Mucosa of descending colon (tissue), 3 donors: ENCODE data around the gene ATP8B4. TPM values are rescaled to one million over a fixed set of nuclear protein-coding genes. Genes with fewer than 3 reads are reported as not detected.
A peak's percentile ranks its signal among the peaks of the same experiment; 100 is the strongest.

ENCODE experiments used
- ATAC-seq: fragments of 200-7000 bp; cut with Tn5 transposase; one replicate; pipeline ENCODE4 v1.9.1; 2020; ENCODE audit warnings: mild to moderate bottlenecking, moderate library complexity
- DNase-seq, 3 donors: peaks; one replicate each; pipeline ENCODE4 v3.0.0-alpha.2; 2020
- H3K36me3 ChIP-seq: fragments of 200-600 bp; one replicate; pipeline ENCODE4 v1.8.0; 2021; ENCODE audit warnings: low read depth, mild to moderate bottlenecking
- H3K4me1 ChIP-seq: fragments of 200-600 bp; one replicate; pipeline ENCODE4 v1.8.0; 2021; ENCODE audit warnings: low read depth, mild to moderate bottlenecking
- H3K4me3 ChIP-seq: fragments of 200-600 bp; one replicate; pipeline ENCODE4 v1.8.0; 2021; ENCODE audit warnings: mild to moderate bottlenecking
- H3K9me3 ChIP-seq: fragments of 200-600 bp; one replicate; pipeline ENCODE4 v1.8.0; 2021; ENCODE audit warnings: mild to moderate bottlenecking
- intact Hi-C, 2 donors: fragments of 100-400 bp; cut with DNase I in 1 of 2; cut with micrococcal nuclease in 1 of 2; formaldehyde crosslinking; loops; one replicate each; pipeline versions ENCODE4 v1.11.0 to v1.11.1; 2022; cut with DNase I, micrococcal nuclease
- total RNA-seq, 3 donors: library from RNA; stranded (reverse); fragmentation: NEBNext Ultra II Directional in 2 of 3; extraction: Animal tissue kit (Norgen Biotek cat#: 25700) in 2 of 3; gene quantifications; one replicate each; pipeline versions ENCODE4 v1.2.1 to v1.2.4, GENCODE V29; 2021 to 2023
- TF ChIP-seq, protein P1 (sequence below): fragments of 200-600 bp; IDR thresholded peaks from one replicate; pipeline ENCODE4 v1.8.0; 2022; ENCODE audit warnings: antibody characterized with exemption, mild to moderate bottlenecking
- donor health status: DM: no; HTN: no; CAD: no; lungs with moderate emphysema.
- donor health status: DM: no; HTN: no; CAD: no.
- donor health status: DM: no; HTN: yes; CAD: no.

The ATP8B4 gene
- total RNA-seq, 3 donors from 2014 or later, result 4.7 to 8.9 (median 7.4) TPM

DNA sequence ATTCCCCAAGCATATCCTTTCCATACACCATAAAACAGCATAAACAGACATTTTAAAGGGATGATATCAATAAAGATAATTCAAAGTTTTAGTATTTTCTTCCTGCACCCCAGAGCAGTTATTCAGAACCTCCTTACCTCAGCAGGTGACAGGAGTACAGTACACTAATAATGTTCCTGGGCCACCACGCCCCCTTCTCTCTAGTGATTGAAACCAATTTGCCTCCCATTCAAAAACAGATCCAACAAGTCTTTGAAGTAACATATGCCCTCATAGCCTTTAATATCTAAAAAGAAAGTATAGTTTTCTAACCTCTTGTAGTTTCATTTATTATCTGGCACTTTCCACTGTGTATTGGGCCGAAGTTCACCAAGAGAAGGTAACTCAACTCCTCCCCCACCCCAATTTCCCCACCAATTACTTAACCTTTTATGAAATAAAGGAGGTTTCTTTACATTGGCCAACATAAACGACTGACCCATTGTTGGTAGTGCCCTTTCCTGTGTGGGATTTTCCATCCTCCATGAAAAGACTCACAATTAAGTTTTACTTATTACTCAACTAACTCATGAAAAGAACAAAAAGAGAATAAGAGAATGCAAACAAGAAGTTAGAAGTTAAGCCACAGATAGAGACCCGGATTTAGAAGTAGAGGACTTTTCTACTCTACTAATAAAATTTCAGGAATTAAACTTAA is 5.0 kb upstream of the ATP8B4 start:
- Histone ChIP-seq H3K4me3 (no peak overlapping the region), H3K4me1 (no peaks in the 10 kb centered on the region), H3K9me3 (peaks cover 7% of the 10 kb centered on the region), H3K36me3 (no peaks in the 10 kb centered on the region)
- TF ChIP-seq, protein P1, sequence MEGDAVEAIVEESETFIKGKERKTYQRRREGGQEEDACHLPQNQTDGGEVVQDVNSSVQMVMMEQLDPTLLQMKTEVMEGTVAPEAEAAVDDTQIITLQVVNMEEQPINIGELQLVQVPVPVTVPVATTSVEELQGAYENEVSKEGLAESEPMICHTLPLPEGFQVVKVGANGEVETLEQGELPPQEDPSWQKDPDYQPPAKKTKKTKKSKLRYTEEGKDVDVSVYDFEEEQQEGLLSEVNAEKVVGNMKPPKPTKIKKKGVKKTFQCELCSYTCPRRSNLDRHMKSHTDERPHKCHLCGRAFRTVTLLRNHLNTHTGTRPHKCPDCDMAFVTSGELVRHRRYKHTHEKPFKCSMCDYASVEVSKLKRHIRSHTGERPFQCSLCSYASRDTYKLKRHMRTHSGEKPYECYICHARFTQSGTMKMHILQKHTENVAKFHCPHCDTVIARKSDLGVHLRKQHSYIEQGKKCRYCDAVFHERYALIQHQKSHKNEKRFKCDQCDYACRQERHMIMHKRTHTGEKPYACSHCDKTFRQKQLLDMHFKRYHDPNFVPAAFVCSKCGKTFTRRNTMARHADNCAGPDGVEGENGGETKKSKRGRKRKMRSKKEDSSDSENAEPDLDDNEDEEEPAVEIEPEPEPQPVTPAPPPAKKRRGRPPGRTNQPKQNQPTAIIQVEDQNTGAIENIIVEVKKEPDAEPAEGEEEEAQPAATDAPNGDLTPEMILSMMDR, result no peak
- ATAC-seq (no peak), DNase-seq (no peak)
- intact Hi-C loops, result no loop called here

DNA sequence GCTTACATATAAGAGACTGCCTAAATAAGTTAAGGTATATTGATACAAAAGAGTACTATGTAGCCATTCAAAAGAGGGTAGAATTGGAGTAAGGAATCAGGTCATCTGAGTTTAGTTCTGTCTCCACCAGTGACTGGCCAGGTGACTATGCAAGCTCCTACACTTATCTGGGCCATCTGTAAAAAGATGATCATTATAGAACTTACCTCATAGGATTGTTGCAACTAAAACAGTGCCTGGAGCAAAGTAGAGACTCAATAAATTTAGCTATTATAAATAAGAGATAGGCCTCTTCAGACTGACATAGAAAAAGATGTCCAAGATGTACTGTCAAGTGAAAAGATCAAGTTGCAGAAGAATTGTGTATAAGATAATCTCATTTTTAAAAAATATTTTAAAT is 1.7 kb upstream of the ATP8B4 start:
- intact Hi-C loops, result no loop called here
- no peak for DNase-seq
- ATAC-seq, result no peak
- TF ChIP-seq, protein P1, result no peak
- Histone ChIP-seq H3K4me1 (no peaks in the 10 kb centered on the region), H3K36me3 (no peaks in the 10 kb centered on the region), H3K4me3 (no peak overlapping the region), H3K9me3 (peaks cover 7% of the 10 kb centered on the region)

DNA sequence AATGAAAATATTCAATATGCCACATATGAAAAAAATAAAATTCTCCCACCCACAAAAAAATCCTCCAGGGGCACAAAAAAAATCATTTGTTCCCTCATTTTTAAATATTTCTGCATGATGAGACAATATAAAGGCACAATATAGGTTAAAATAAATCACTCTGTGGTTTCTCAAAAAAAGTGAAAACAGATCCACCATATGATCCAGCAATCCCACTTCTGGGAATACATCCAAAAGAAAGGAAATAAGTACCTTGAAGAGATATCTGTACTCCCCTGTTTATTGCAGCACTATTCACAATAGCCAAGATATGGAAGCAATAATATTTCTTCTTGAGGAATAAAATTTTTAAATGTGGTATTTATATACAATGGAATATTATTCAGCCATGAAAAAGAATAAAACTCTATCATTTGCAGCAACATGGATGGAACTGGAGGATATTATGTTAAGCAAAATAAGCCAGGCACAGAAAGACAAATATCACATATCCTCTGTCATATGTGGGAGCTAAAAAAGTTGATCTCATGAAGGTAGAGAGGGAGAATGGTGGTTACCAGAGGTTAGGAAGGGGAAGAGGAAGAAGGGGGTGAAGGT is 1.5 kb downstream of the ATP8B4 start:
- Histone ChIP-seq H3K4me3 (no peak overlapping the region), H3K36me3 (no peaks in the 10 kb centered on the region), H3K9me3 (no peaks in the 10 kb centered on the region), H3K4me1 (no peaks in the 10 kb centered on the region)
- DNase-seq, result no peak
- intact Hi-C loops, result no loop called here
- ATAC-seq, result no peak
- TF ChIP-seq, protein P1, result no peak

DNA sequence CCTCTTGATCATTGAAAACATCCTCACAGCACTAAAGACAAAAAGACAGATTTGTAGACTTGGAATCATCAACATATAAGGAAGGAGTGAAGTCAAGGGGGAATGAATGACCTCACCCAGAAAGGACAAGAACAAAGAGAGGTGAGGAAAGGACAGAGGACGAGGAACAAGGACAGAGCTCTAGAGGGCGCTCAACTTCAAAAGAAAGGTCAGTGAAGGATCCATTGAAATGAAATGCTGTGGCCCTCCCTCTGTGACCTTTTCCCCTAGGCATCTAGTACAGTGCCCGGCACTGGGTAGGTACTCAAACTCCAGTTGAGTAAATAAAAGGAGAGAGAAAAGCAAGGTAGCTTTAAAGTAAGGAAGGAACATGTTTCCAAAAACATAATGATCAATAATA is 2.6 kb downstream of the ATP8B4 start:
- peak; percentile 58 for ATAC-seq

DNA sequence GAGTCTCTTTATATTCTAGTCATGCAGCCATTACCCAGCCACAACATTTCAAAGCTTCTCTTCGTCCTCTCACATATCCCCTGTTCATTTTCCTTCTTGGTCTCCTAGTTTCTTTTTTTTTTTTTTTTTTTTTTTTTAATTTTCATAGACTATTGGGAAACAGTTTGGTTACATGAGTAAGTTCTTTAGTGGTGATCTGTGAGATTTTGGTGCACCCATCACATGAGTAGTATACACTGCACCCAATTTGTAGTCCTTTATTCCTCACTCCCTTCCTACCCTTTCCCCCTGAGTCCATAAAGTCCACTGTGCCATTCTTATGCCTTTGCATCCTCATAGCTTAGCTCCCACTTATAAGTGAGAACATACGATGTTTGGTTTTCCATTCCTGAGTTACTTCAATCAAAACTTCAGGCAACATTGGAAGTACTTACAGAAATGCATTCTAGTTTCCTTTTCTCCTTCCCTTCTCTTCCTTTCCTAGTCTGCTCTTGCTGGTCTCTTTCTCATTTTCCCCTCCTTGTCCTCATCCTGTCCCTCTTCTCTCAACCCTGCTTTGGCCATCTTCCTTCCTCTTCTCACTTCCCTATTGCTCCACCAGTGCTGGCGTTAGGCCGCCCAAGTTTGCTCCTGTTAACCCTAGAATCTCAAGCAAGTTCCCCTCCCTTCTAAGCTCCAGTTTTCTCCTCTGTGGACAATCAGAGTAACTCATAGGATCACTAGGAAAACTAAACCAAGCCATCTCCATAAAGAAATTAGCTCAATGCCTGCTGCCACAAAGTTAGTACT is 4.8 kb downstream of the ATP8B4 start:
- Histone ChIP-seq H3K9me3 (no peaks in the 10 kb centered on the region), H3K4me1 (no peaks in the 10 kb centered on the region), H3K4me3 (no peak overlapping the region), H3K36me3 (no peaks in the 10 kb centered on the region)
- TF ChIP-seq, protein P1, result no peak
- intact Hi-C loops, result no loop called here
- ATAC-seq (peak; percentile 59), DNase-seq (peak in 1 of 3 donors; percentile 51)

More for the DNA sequence above, 2.6 kb downstream of the ATP8B4 start:
- H3K4me3 ChIP-seq, result no peak overlapping the region
- no peaks in the 10 kb centered on the region for H3K9me3 ChIP-seq
- H3K36me3 ChIP-seq, result no peaks in the 10 kb centered on the region
- intact Hi-C loops, result no loop called here
- TF ChIP-seq, protein P1, result no peak
- peak in 1 of 3 donors; percentile 51 for DNase-seq
- H3K4me1 ChIP-seq, result no peaks in the 10 kb centered on the region
